ENCODE results near the gene PRKCB.
"Not testable (repeated sequence)": the region's sequence is repeated elsewhere in the genome, so short reads cannot be mapped to it uniquely, and the experiment has no call there.

Gene PRKCB

DNA sequence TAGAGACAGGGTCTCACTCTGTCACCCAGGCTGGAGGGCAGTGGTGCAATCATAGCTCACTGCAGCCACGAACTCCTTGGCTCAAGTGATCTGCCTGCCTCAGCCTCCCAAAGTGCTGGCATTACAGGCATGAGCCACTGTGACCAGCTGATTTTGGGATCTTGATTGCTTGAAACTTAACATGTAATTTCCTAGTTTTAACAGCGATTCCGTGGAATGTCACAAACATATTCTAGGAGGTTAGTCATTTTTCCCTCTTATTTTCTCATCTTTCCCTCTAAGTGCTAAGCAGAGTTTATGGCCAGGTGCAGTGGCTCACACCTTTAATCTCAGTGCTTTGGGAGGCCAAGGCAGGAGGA lies 297.0 kb downstream of the PRKCB start:
- DNase-seq (ENCODE audit: low spot score): no peak

DNA sequence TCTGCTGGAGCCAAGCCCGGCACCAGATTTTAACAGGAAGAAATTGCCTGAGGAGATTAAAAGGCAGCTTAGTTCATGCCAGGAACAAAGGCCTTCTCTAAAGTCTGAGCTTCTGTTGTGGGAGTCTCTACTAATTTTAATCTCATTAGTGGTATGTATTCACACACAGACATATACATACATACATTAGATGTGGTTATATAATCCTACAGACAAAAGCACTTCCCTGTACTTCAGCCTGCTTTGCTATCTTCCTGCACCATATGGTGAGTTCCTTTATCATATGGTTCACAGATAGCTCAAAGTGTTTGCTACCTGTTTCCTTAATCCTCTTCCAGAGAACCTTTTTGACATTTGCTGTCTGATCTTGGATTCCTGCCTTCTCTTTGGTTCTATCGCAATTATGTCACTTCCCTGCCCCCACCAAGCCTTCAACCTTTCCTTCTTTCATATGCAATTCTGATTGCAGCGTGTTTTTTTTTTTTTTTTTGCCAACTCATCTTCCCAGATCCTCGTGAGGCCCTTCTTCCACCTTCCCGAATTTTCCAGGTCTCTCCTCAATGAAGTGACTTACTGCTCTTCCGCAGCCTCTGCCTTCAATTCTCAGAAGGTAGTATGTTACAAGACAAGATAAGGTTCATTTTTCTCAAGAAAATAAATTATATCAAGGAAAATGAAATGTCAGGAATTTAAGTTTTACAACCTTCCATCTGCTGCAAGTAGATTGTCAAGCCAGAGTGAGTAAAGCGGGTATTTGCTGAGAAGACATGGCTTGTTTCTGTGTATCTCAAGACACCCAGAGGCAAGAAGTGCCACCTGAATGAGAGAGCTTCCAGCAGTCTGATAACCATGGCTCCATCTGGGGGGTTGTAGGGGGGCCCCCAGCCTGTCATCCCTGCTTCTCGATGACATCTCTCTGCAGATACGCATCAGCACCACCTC lies 300.1 kb downstream of the PRKCB start:
- no peak for DNase-seq (ENCODE audit: low spot score)

DNA sequence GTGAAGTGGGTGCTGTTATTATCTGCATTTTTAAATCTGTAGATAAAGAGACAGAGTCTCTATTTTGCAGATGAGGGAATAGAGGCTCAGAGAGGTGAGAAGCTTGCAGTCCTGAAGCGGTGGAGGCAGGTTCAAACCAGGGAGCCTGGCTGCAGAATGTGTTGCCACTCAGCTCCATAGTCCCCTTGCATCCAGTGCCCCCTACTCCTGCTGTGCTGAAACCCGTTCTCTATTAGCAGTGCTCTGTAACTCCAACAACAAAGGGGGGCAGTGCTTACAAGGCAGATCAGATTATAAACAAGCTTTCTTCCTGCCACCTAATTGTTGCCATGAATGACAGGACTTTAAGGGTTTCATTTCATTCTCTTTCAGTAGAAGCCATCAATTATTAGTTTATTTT lies 302.2 kb downstream of the PRKCB start:
- DNase-seq (ENCODE audit: low spot score): no peak

DNA sequence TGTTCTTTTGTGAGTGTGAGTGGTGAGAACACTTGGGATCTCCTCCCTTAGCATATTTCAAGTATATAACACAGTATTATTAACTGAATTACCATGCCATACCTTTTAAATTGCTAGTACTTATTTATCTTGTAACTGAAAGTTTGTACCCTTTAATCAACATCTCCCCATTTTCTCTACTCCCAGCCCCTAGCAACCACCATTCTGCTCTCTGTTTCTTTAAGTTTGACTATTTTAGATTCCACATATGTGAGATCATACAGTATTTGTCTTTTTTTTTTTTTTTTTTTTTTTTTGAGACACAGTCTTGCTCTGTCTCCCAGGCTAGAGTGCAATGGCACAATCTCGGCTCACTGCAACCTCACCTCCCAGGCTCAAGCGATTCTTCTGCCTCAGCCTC lies 302.8 kb downstream of the PRKCB start:
- DNase-seq (ENCODE audit: low spot score): no peak

DNA sequence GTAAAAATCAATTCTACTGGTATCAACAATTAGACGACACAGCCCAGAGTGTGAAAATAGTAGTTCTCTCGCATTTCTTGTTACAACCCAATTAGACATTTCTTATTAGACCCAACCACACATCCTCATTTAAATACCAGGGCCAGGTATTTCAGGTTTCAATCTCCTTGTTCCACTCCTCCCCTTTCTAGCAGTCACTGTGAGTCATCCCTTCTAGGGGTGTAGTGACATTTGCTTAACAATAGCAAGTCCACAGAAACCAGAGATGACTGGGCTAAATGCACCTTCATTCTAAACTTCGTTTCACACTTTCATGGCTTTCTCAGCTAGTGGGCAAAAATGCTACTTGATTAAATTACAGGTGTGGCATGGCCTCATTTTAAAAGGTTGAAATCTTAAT lies 303.5 kb downstream of the PRKCB start:
- DNase-seq (ENCODE audit: low spot score): no peak

DNA sequence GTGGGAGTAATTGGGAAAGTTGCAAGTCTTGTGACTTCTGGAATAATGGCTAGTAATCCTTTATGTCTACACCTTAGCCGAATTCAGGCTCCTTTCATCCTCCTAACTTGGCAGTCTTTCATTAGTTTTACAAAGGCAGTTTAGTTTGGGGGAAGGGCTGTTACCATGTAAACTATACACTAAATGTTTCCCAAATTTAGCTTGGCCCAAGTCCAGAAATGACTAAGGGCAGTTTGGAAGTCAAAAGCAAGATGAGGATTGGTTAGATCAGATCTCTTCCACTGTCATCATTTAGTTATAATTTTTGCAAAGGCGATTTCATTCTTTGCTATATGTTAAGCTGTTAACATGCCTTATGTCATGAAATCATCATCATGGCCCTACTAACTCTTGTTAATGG lies 304.9 kb downstream of the PRKCB start:
- DNase-seq (ENCODE audit: low spot score): no peak

DNA sequence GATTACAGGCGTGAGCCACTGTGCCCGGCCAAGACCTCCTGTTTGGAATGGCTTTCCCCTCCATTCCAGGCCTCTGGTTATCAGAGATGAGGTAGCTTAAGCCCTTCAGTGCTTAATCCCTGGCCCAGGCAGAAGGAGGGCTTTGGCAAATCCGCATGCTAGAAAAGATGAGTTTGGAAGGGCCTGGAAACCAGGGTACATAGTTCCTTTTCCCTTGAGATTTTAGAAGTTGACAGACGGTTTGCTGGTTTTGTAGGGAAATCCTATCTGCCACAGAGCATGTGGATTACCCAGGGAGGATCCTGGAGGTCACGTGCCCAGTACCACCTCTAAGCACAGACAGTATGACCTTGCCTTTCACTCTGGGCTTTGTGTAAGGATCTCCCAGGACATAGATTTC lies 305.7 kb downstream of the PRKCB start:
- no peak for DNase-seq (ENCODE audit: low spot score)

DNA sequence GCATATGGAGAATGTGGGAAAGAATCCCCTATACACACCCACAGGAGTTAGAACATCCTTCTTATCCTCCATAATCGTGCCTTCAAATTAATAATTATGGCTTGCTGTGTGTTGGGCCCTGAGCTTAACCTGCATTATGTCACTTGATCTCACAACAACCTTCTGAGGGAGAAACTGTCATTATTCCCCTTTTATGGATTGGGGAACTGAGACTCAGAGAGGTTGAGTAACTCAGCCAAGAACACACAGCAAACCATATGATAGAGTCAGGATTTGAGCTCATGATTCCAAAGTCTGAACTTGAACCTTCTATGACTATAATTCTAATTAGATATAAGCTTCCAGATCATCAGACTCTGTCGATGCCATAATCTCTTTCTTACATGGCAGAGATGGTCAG lies 306.1 kb downstream of the PRKCB start:
- DNase-seq (ENCODE audit: low spot score): no peak

DNA sequence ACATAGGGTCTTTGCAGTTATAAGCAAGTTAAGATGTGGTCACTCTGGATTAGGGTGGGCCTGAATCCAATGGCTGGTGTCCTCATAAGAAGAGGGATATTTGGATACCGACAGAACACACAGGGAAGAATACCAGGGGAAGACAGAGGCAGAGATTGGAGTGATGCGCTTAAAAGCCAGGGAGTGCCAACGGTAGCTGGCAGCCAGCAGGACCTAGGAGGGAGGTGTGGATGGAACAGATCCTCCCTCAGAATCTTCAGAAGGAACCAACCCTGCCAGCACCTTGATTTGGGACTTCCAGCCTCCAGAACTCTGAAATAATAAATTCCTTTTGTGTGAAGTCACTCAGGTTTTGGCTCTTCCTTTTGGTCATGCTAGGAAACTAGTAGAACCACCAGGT lies 310.1 kb downstream of the PRKCB start:
- DNase-seq (ENCODE audit: low spot score): no peak

DNA sequence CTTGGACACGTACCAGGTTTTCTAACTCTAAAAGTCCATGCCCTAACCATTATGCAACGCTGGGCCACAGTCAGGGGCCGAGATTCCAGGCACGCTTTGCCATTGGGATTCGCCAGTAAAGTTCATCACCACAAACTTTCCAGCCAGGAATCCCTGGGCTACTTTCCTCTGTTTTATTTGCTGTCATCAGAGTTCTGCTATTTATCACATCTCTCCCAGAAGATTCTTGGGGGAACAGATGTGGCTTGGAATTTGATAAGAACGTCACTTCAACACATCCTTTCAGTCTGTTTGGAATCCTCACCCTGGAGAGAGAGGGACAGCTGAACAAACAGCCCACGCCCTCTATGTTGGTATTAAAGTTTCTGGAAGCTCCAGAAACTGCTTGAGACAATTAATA lies 310.7 kb downstream of the PRKCB start:
- no peak for DNase-seq (ENCODE audit: low spot score)

DNA sequence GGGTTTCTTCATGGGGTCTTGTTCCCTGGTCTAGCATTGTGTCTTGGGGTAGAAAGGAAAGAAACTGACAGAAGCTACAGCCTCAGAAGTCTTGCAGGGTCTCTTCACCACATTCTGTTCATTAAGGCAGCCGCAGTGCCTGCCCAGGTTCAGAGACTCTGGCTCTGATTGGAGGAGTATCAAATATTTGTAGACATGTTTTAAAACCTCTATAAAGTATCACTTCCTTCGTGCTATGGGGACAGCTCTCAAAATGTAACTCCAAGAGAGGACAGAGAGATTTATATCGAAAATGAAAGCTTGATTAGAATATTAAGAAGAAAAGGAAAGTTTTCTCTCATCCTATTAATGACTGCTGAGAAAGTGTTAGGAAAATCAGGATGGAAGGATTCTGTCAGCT lies 313.3 kb downstream of the PRKCB start:
- no peak for DNase-seq (ENCODE audit: low spot score)

DNA sequence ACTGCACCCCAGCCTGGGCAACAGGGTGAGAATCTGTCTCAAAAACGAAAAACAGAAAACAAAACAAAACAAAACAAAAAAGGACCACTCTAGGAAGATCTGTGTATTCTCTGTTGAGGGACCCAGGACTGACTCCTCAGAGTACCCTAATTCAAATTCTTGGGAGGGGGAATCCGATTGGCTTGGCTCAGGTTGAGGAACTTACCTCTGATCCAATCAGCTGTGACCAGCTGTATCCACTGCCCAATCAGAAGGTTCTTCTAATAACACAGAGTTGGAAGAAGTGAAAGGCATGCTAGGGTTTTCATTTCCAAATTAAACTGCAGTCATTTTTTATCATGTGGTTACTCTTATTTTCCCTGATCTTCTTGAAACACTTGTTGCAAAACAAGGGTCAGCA lies 314.5 kb downstream of the PRKCB start:
- no peak for DNase-seq (ENCODE audit: low spot score)

DNA sequence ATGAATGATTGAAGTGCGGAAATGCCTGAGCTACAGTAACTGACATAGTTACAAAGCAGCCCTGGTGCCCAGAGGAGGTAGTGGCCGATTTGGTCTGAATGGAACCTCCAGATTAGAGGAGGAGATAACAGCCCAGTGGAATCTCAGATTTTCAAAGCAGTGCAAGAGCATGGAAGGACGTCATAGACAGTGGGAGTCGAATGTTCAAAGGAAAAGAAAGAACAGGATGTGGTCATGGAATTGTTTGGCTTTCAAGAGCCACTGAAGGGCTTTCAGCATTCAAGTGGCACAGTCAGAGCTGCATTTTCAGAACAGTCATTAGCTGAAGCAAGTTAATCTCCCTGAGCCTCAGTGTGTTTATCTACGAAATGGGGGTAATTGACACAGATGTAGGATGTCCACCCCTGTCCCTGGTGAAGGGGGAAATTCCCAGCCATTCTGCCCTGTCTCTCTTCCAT lies 315.7 kb downstream of the PRKCB start:
- DNase-seq (ENCODE audit: low spot score): no peak

DNA sequence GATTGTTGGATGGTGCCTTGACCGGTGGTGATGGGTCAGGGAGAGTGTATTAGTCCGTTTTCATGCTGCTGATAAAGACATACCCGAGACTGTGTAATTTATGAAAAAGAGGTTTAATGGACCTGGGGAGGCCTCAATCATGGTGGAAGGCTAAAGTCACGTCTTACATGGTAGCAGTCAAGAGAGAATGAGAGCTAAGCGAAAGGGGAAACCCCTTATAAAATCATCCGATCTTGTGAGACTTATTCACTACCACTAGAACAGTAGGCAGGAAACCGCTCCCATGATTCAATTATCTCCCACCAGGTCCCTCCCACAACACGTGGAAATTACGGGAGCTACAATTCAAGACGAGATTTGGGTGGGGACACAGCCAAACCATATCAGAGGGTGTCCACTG lies 316.3 kb downstream of the PRKCB start:
- DNase-seq (ENCODE audit: low spot score): not testable (repeated sequence)

DNA sequence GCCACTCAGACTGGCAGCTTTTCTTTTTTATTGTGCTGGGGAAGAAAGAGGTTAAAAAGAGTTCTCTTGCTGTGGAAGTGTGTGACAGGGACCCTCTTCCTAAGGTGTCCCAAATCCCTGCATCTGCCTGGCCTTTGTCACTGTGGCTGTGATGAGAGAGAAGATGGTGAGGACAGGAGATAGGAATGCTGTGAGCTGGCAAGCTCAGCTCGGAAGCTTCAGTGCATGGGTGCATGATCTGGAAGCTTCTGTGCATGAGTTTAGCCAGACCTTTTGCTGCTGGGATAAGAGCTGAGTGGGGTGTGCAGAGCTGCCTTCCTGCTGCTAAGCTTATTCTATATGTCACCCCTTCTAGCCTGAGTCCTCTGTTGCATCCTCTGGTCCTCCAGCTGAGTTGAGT lies 317.0 kb downstream of the PRKCB start:
- DNase-seq (ENCODE audit: low spot score): no peak

DNA sequence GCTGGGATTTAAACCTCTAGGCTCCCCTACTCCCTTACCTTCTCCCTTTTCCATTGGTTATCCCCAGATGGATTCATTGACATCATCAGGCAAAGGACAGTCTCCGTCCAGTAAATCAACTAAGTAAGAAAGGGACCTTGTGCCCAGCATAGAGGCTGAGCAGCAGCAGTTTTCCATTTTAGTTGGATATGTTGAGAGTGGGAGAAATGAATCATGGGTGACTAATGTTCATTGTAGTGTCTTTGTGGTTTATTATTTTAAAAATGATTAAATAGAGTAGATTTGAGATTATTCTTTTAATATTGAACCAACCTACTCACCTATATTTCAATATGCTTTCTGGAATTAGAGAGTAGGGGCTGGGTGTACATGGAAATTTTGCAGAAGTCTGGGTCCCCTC lies 321.0 kb downstream of the PRKCB start:
- DNase-seq (ENCODE audit: low spot score): no peak

DNA sequence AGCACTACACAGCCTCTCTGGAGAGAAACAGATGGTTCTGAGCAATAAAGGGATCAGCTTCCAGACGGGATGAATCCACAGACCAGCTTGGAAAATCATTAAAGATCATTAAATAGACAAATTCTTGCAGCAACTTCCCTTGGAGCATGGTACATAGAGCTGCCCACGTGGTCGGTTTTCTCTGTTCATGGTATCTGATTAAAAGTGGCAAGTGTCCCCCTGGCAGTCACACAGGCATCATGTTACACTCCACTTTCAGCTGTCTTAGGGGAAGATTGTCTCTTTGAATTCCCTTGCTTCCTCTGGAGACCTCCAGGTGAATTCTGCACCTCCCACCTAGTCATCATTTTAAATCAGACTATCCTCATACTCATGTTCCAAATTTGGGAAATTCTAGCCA lies 328.2 kb downstream of the PRKCB start:
- no peak for DNase-seq (ENCODE audit: low spot score)

DNA sequence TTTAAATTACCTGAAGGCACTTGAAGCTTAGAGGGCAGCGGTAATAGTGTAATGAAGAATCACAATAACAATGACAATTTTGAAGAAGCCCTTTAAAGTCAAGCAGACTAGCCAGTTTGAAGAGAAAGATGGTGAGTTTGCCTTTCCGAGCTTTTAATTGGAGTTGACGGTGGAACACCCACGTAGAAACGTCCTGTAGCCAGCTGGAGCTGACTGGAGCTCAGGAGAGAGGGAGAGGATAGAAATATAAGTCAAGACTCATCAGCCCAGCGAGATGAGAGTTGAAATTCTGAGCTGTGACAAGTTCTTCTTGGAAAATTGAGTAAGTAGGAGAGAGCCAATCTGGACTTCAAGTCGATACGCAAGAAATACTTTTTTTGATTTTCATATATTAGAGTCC lies 328.6 kb downstream of the PRKCB start:
- DNase-seq (ENCODE audit: low spot score): no peak

DNA sequence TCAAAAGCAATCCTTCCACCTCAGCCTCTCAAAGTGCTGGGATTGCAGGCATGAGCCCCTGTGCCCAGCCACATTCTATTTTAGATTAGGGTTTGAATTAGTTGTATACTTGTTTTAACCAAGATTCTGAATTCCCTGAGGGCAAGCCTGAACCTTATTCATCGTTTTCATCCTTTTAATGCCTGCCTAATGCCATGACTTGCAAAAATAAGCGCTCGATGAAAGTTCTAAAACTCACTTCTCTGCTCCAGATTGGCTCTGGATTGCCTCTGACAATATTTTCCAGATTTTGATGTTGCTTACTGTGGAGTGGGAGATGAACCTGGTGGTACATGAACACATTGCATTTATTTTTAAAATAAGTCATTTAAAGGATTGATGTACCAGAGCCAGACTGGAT lies 329.5 kb downstream of the PRKCB start:
- no peak for DNase-seq (ENCODE audit: low spot score)

DNA sequence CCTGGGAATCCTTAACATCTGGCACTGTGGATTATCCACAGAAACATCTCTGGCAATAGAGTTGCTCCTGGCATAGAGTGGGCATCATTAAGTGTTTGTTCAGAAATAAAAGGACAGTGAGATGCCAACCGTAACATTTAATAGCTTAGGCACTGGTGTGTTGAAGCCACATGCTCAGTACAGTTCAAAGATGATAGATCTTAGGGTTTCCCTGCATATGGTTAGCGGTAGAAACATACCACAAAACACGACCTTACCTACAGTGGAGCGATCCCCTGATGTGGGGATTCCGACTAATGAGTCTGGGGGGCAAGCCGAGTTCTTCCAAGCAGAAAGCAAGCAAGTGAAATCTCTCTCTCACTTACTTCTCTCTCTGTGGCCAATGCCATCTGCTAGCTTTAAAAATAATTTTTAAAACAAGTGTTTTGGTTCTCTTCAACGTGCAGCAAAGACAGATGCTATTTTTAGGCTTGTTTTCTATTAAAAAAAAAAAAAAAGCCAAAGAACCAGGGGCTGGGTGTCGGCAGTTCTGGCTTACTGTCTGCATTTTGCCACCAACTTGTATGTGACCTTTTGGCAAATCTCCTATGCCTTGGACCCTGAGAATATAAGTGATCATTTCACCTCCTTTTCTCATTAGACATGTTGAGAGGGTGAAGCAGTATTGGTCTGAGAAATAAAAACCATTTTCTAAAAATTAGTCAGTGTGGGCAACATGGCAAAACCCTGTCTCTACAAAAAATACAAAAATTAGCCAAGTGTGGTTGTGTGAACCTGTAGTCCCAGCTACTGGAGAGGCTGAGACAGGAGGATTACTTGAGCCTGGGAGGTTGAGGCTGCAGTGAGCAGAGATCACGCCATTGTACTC lies 331.1 kb downstream of the PRKCB start:
- no peak for DNase-seq (ENCODE audit: low spot score)

DNA sequence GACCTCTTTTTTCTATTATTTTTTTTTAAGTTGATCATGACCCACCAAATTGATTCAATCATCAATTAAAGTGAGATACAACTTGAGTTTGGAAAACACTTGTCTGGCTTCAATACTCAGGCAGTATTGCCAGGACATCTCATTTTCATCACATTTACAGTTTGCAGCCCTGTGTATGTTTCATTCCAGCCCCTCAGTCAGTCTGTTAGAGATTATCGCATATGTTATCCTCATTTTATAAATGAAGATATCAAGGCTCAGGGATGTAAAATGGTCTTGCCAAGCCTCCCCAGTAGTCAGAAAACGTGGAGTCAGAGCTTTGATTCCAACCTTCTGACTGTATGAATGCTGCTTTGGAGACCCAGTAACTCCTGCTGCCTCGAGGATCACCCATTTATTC lies 333.1 kb downstream of the PRKCB start:
- DNase-seq (ENCODE audit: low spot score): no peak

DNA sequence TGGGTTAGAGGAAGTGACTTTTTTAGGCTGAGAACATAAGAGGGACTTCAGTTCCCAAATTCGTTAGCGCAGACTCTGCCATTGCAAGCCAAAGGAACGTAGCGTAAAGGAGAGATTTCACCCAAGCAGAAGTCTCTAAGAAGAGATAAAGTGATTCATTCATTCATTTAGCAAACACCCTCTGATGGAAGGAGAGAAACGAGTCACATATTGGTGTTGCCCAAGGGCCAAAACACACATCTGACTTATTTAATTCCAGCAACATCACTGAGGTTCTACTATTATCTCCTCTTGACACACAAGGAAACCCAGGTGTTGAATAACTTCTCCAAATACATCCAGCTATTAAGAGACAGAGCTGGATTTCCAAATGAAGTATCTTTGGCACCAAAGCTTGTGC lies 334.6 kb downstream of the PRKCB start:
- DNase-seq (ENCODE audit: low spot score): no peak

DNA sequence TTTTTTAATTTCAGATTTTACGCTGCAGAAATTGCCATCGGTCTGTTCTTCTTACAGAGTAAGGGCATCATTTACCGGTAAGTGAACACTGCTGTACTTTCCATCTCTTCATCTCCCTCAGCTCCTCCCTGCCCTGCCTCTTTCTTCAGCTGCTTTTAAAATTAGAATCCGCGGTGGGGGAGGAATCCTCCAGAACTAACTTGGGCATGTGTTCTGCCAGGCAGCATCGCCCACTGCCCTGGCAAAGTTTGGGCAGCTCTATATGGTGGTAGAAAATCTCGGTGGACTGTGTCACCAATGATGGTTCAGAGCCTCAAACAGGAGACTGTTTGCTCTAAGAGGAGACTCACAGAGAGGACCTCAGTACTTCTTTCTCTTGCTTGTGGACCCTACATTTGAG lies 338.7 kb downstream of the PRKCB start:
- no peak for DNase-seq (ENCODE audit: low spot score)
